ENCODE measurements around the gene CLEC18A.
"Not testable (repeated sequence)": the region's sequence is repeated elsewhere in the genome, so short reads cannot be mapped to it uniquely, and the experiment has no call there.

The CLEC18A gene

DNA sequence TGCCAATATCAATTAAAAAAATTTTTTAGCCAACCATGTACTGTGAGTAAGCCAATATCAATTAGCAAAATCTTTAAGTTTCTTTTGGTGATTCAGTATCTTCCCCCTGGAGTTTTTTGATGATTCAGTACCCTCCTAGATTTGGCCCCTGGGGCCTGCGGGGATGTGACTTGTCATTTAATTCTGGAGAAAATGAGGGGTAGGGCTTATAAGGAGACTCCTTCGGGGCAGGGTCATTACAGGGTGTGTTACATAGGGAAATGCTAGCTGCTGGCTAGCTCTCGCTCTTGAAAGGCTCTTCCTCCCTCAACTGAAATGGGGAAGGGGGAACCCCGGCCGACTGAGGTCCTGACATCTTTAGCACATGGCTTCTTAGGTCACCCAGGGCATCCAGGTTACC lies 16.6 kb downstream of the CLEC18A start:
- CTCF ChIA-PET; H3K4me3 ChIP-seq (ENCODE audit: low read depth, low read length); DNase-seq (ENCODE audit: low read depth, low spot score); POLR2A ChIA-PET: not testable (repeated sequence)

- DNase-seq (ENCODE audit: low read depth, low spot score); CTCF ChIA-PET; H3K4me3 ChIP-seq (ENCODE audit: low read depth, low read length); POLR2A ChIA-PET: not testable (repeated sequence)
Measured at GRCh38 chr16:69968125-69968524, 17.0 kb downstream of the CLEC18A start.

- POLR2A ChIA-PET; CTCF ChIA-PET; DNase-seq (ENCODE audit: low read depth, low spot score); H3K4me3 ChIP-seq (ENCODE audit: low read depth, low read length): not testable (repeated sequence)
Measured at GRCh38 chr16:69969657-69970056, 18.5 kb downstream of the CLEC18A start.

- H3K4me3 ChIP-seq (ENCODE audit: low read depth, low read length); CTCF ChIA-PET; DNase-seq (ENCODE audit: low read depth, low spot score); POLR2A ChIA-PET: not testable (repeated sequence)
Measured at GRCh38 chr16:69972120-69972519, 21.0 kb downstream of the CLEC18A start.

- CTCF ChIA-PET; POLR2A ChIA-PET; DNase-seq (ENCODE audit: low read depth, low spot score); H3K4me3 ChIP-seq (ENCODE audit: low read depth, low read length): not testable (repeated sequence)
Measured at GRCh38 chr16:69972935-69973334, 21.8 kb downstream of the CLEC18A start.

DNA sequence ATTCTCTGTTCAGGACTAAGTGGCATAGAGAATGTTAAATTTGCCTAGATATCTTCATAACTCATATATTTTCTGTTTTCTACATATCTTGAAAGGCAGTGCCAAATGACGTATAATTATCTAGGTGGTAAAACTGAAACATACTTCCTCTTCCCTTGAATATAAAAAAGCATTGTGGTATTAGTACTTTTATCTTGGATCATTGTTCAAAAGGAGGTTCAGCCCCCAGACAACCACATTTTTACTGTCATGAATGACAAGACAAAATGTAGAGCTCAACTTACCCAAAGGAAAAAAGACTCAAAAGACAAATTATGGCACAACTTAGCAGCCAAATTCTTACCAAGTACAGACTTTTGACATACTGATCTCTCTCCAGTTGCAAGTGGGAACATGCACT lies 34.1 kb downstream of the CLEC18A start:
- DNase-seq (ENCODE audit: low read depth, low spot score); H3K4me3 ChIP-seq (ENCODE audit: low read depth, low read length); POLR2A ChIA-PET; CTCF ChIA-PET: not testable (repeated sequence)

- POLR2A ChIA-PET; DNase-seq (ENCODE audit: low read depth, low spot score); CTCF ChIA-PET: not testable (repeated sequence)
Measured at GRCh38 chr16:69997956-69998355, 46.8 kb downstream of the CLEC18A start.

DNA sequence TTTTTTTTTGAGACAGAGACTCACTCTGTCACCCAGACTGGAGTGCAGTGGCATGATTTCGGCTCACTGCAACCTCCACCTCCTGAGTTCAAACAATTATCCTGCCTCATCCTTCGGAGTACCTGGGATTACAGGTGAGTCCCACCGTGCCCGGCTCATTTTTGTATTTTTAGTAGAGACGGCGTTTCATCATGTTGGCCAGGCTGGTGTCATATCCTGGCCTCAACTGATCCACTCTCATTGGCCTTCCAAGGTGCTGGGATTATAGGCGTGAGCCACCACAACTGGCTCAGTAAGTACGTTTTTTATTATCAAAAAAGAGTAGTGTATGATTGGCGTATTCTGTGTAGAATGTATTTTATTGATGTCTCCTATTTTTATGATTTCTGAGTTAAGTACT lies 48.7 kb downstream of the CLEC18A start:
- CTCF ChIA-PET; H3K4me3 ChIP-seq (ENCODE audit: low read depth, low read length); DNase-seq (ENCODE audit: low read depth, low spot score); POLR2A ChIA-PET: not testable (repeated sequence)

More at GRCh38 chr16:69997956-69998355, 46.8 kb downstream of the CLEC18A start:
- not testable (repeated sequence) for H3K4me3 ChIP-seq (ENCODE audit: low read depth, low read length)

GRCh38 chr16:70003511-70003910 lies 52.4 kb downstream of the CLEC18A start:
- H3K4me3 ChIP-seq (ENCODE audit: low read depth, low read length); POLR2A ChIA-PET; DNase-seq (ENCODE audit: low read depth, low spot score); CTCF ChIA-PET: not testable (repeated sequence)

GRCh38 chr16:70008604-70009003 lies 57.5 kb downstream of the CLEC18A start:
- DNase-seq (ENCODE audit: low read depth, low spot score); CTCF ChIA-PET; POLR2A ChIA-PET: not testable (repeated sequence)

GRCh38 chr16:70010615-70011014 lies 59.5 kb downstream of the CLEC18A start:
- DNase-seq (ENCODE audit: low read depth, low spot score); H3K4me3 ChIP-seq (ENCODE audit: low read depth, low read length); CTCF ChIA-PET; POLR2A ChIA-PET: not testable (repeated sequence)

More at GRCh38 chr16:70008604-70009003, 57.5 kb downstream of the CLEC18A start:
- not testable (repeated sequence) for H3K4me3 ChIP-seq (ENCODE audit: low read depth, low read length)

- POLR2A ChIA-PET; DNase-seq (ENCODE audit: low read depth, low spot score); H3K4me3 ChIP-seq (ENCODE audit: low read depth, low read length); CTCF ChIA-PET: not testable (repeated sequence)
Measured at GRCh38 chr16:70011120-70011519, 60.0 kb downstream of the CLEC18A start.

DNA sequence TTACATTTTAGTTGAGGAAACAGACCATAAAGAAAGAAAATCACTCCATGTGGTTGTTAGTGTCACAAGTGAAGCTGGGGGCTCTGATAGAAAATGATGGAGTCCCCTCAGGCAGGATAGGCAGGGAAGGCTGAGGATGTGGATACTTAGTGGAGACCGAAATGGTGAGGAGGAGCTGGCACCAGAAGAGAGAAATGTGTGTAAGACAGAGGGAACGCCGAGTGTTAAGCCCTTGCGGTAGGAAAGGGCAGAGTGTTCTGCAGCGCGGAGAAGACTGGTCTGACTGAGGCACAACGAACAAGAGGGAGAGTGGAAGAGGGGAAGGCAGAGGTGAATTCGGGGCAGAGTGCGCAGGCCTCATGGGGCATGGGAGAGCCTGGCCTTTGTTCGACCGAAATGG lies 61.2 kb downstream of the CLEC18A start:
- DNase-seq (ENCODE audit: low read depth, low spot score); POLR2A ChIA-PET; H3K4me3 ChIP-seq (ENCODE audit: low read depth, low read length); CTCF ChIA-PET: not testable (repeated sequence)

DNA sequence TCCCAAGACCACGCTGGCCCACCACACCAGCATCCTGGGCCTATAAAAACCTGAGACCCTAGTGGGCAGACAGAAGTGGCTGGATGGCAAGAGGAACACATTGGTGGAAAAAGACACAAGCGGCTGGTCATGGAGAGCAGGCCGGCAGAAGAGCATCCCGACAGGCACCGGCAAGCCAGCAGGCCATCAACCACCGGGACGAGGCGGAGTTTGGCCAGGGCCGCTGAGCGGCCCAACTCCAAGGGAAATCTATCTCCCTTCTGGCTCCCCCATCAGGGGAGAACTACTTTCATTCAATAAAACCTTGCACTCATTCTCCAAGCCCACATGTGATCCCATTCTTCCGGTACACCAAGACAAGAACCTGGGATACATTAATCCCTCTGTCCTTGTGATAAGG lies 61.8 kb downstream of the CLEC18A start:
- H3K4me3 ChIP-seq (ENCODE audit: low read depth, low read length); CTCF ChIA-PET; POLR2A ChIA-PET; DNase-seq (ENCODE audit: low read depth, low spot score): not testable (repeated sequence)
